ENCODE results near the gene CA11. TPM values are rescaled to one million over a fixed set of nuclear protein-coding genes. Genes with fewer than 3 reads are reported as not detected.

CA11 gene
- total RNA-seq, 1 experiment from 2014 or later = 12.6 TPM

GRCh38 chr19:48631225-48631624 lies 14.8 kb downstream of the CA11 start:
- ATAC-seq = no peak
- intact Hi-C loops (cut with micrococcal nuclease; ENCODE audit: unreplicated experiment) = no loop called here
- H3K27me3 ChIP-seq (ENCODE audit: control insufficient read depth, insufficient read depth, low read length) = no peaks in the 10 kb centered on the region
- no peak overlapping the region for H3K27ac ChIP-seq (ENCODE audit: low read length)
- TF ChIP-seq TCF7L2 (IDR thresholded peaks at IDR 0.05; ENCODE audit: low read depth, low read length) (no peak), SIN3A (IDR thresholded peaks at IDR 0.05; ENCODE audit: borderline replicate concordance, insufficient read depth, low read depth, low read length) (no peak), REST (IDR thresholded peaks at IDR 0.05; ENCODE audit: insufficient read depth in 1 of 2, low read depth in 2 of 2, low read length in 1 of 2) (no peak), CTCF (IDR thresholded peaks at IDR 0.05) (no peak)
- POLR2A ChIA-PET = interaction anchor here (0.6 kb wide), 1 partner anchor 15 kb away, joined by 3 read pairs; no protein-coding TSS in a partner anchor
- peaks cover 23% of the 10 kb centered on the region for H3K4me1 ChIP-seq (ENCODE audit: control insufficient read depth, insufficient read depth, low read length)
- BruUV-seq (replicated peaks) = no TSS peak
- H3K36me3 ChIP-seq (ENCODE audit: control insufficient read depth, insufficient read depth, low read length) = no peaks in the 10 kb centered on the region
- H3K4me3 ChIP-seq (ENCODE audit: low read depth in 2 of 2, low read length in 2 of 2) = no peak overlapping the region
- DNase-seq (ENCODE audit: low read depth, low spot score) = no peak
- CTCF ChIA-PET = no interaction called here
- in situ Hi-C loops (cut with HindIII; ENCODE audit: low pct_unique_long_range_greater_than_20kb, low sequenced_read_pairs) = no loop called here
- no peaks in the 10 kb centered on the region for H3K9me3 ChIP-seq (ENCODE audit: control insufficient read depth, insufficient read depth, low read depth, low read length)

- no peak for DNase-seq (ENCODE audit: low read depth, low spot score)
- H3K27me3 ChIP-seq (ENCODE audit: control insufficient read depth, insufficient read depth, low read length) = no peaks in the 10 kb centered on the region
- no peak overlapping the region for H3K4me3 ChIP-seq (ENCODE audit: low read depth in 2 of 2, low read length in 2 of 2)
- H3K9me3 ChIP-seq (ENCODE audit: control insufficient read depth, insufficient read depth, low read depth, low read length) = no peaks in the 10 kb centered on the region
- ChIA-PET CTCF (no interaction called here), POLR2A (no interaction called here)
- TF ChIP-seq CTCF (IDR thresholded peaks at IDR 0.05) (no peak), TCF7L2 (IDR thresholded peaks at IDR 0.05; ENCODE audit: low read depth, low read length) (no peak)
- intact Hi-C loops (cut with micrococcal nuclease; ENCODE audit: unreplicated experiment) = no loop called here
- BruUV-seq (replicated peaks) = no TSS peak
- ATAC-seq = no peak
- in situ Hi-C loops (cut with HindIII; ENCODE audit: low pct_unique_long_range_greater_than_20kb, low sequenced_read_pairs) = no loop called here
- peaks cover 23% of the 10 kb centered on the region for H3K4me1 ChIP-seq (ENCODE audit: control insufficient read depth, insufficient read depth, low read length)
- H3K36me3 ChIP-seq (ENCODE audit: control insufficient read depth, insufficient read depth, low read length) = no peaks in the 10 kb centered on the region
- no peak overlapping the region for H3K27ac ChIP-seq (ENCODE audit: low read length)
Observed at GRCh38 chr19:48630296-48631063, 15.5 kb downstream of the CA11 start.
